MM.1S (cell line): ENCODE data around the gene APBA1.
A peak's percentile ranks its signal among the peaks of the same experiment; 100 is the strongest.

Experiments used
- DNase-seq: peaks from one replicate; pipeline ENCODE4 v3.0.0-alpha.2; 2015
- H2AFZ ChIP-seq: fragments of 300-600 bp; sonication (generic); 2 replicates; pipeline ENCODE4 v1.6.0; 2016; ENCODE audit warnings: antibody characterized with exemption, low read length
- H3F3A ChIP-seq: fragments of 300-600 bp; sonication (generic); 2 replicates; pipeline ENCODE4 v1.6.1; 2016; ENCODE audit warnings: mild to moderate bottlenecking, antibody characterized with exemption, low read length, moderate library complexity, mixed read lengths; ENCODE audit not compliant: insufficient read depth
- H3K27ac ChIP-seq: fragments of 300-600 bp; sonication (generic); 2 replicates; pipeline ENCODE4 v1.5.1; 2016; ENCODE audit warnings: mild to moderate bottlenecking, low read length
- H3K27me3 ChIP-seq: fragments of 300-600 bp; sonication (generic); replicated peaks from 2 replicates; pipeline ENCODE4 v1.6.0; 2016; ENCODE audit warnings: low read length; ENCODE audit not compliant: insufficient read depth
- H3K36me3 ChIP-seq: fragments of 300-600 bp; sonication (generic); replicated peaks from 2 replicates; pipeline ENCODE4 v1.6.1; 2016; ENCODE audit warnings: mild to moderate bottlenecking, low read length, mixed read lengths; ENCODE audit not compliant: insufficient read depth
- H3K4me1 ChIP-seq: fragments of 300-600 bp; sonication (generic); 2 replicates; pipeline ENCODE4 v1.6.1; 2016; ENCODE audit warnings: low read length, mixed read lengths
- H3K4me2 ChIP-seq: fragments of 300-600 bp; sonication (generic); 2 replicates; pipeline ENCODE4 v1.6.0; 2016; ENCODE audit warnings: low read depth, low read length
- H3K4me3 ChIP-seq: fragments of 300-600 bp; sonication (generic); 2 replicates; pipeline ENCODE4 v1.5.1; 2016; ENCODE audit warnings: low read length, mixed read lengths
- H3K79me2 ChIP-seq: fragments of 300-600 bp; sonication (generic); 2 replicates; pipeline ENCODE4 v1.6.1; 2016; ENCODE audit warnings: mixed run types, low read length, mixed read lengths
- H3K9ac ChIP-seq: fragments of 300-600 bp; sonication (generic); 2 replicates; pipeline ENCODE4 v1.6.1; 2016; ENCODE audit warnings: low read length, mixed read lengths
- H3K9me2 ChIP-seq: fragments of 300-600 bp; sonication (generic); replicated peaks from 2 replicates; pipeline ENCODE4 v1.6.1; 2016; ENCODE audit warnings: mild to moderate bottlenecking, low read length, mixed read lengths; ENCODE audit not compliant: insufficient read depth
- H3K9me3 ChIP-seq: fragments of 300-600 bp; sonication (generic); replicated peaks from 2 replicates; pipeline ENCODE4 v1.6.1; 2016; ENCODE audit warnings: mild to moderate bottlenecking, low read length, mixed read lengths; ENCODE audit not compliant: insufficient read depth
- H4K20me1 ChIP-seq: fragments of 300-600 bp; sonication (generic); 2 replicates; pipeline ENCODE4 v1.6.1; 2016; ENCODE audit warnings: mild to moderate bottlenecking, low read length, moderate library complexity, mixed read lengths; ENCODE audit not compliant: insufficient read depth
- EZH2 ChIP-seq: fragments of 300-600 bp; sonication (generic); optimal IDR thresholded peaks from 2 replicates; pipeline ENCODE3; 2017; ENCODE audit warnings: low read depth, mild to moderate bottlenecking, antibody characterized with exemption, low read length, mixed read lengths
- EZH2phosphoT487 ChIP-seq: fragments of 300-600 bp; sonication (generic); IDR thresholded peaks from 2 replicates; pipeline ENCODE4 v1.6.1; 2018; ENCODE audit warnings: antibody characterized with exemption, low read length
- TF ChIP-seq, protein P1 (sequence below): fragments of 300-600 bp; sonication (generic); IDR thresholded peaks from 2 replicates; pipeline ENCODE4 v1.5.1; 2016; ENCODE audit warnings: antibody characterized with exemption, low read length, mixed read lengths

APBA1 gene

DNA sequence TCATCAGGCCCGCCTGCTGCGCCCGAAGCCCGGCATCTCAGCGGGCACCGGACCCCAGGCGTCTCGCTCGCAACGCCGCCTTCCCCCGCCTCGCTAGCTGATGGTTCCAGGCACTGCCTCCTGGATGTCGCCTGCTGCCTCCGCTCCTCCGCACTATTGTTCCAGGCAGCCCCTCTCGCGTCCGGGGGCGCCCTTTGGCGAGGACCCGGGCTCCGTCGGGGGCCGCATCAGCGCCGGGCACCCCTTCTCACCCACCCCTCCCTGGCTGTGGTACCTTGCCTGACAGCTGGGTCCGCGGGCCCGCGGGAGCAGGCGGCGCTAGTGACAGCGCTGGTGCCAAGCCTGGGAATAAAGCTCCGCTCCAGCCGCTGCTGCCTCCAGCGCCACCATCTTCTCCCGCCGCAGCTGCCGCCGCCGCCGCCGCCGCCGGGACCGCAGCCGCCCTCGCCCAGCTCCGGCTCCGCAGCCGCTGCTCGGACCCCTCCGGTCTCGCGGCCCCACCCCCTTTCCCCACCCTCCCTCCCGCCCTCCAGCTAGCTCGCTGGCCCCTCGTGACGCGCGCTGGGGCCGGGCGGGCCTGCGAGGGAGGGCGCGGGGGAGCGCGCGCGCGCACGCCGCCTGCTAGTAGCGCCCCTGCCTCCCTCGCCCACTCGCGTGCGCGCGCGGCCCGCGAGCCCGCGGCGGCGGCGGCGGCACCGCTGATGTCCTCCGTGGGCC lies at the start of gene APBA1:
TSS of gene APBA1 (minus strand) at position 493 of the 717 bp plus-strand sequence.
- H4K20me1 ChIP-seq = no peaks in the 10 kb centered on the region
- H3K9me3 ChIP-seq = no peaks in the 10 kb centered on the region
- H3K27me3 ChIP-seq = no peaks in the 10 kb centered on the region
- no peaks in the 10 kb centered on the region for H3K79me2 ChIP-seq
- H3K4me3 ChIP-seq = peak within 1 kb of the TSS; percentile 88
- DNase-seq = peak; percentile 24
- H3K36me3 ChIP-seq = no peaks in the 10 kb centered on the region
- H3K4me2 ChIP-seq = peak within 1 kb of the TSS; percentile 100
- TF ChIP-seq EZH2 (no peak), EZH2phosphoT487 (no peak)
- TF ChIP-seq, protein P1, sequence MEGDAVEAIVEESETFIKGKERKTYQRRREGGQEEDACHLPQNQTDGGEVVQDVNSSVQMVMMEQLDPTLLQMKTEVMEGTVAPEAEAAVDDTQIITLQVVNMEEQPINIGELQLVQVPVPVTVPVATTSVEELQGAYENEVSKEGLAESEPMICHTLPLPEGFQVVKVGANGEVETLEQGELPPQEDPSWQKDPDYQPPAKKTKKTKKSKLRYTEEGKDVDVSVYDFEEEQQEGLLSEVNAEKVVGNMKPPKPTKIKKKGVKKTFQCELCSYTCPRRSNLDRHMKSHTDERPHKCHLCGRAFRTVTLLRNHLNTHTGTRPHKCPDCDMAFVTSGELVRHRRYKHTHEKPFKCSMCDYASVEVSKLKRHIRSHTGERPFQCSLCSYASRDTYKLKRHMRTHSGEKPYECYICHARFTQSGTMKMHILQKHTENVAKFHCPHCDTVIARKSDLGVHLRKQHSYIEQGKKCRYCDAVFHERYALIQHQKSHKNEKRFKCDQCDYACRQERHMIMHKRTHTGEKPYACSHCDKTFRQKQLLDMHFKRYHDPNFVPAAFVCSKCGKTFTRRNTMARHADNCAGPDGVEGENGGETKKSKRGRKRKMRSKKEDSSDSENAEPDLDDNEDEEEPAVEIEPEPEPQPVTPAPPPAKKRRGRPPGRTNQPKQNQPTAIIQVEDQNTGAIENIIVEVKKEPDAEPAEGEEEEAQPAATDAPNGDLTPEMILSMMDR = no peak
- H3K4me1 ChIP-seq = peaks cover 9% of the 10 kb centered on the region
- peak within 1 kb of the TSS; percentile 49; the same call in 1 of the 2 replicates for H3K9ac ChIP-seq
- no peak within 1 kb of the TSS for H3K27ac ChIP-seq
- no peaks in the 10 kb centered on the region for H3K9me2 ChIP-seq
- H2AFZ ChIP-seq = peak within 1 kb of the TSS; percentile 100
- H3F3A ChIP-seq = peaks cover 6% of the 10 kb centered on the region; the same call in 1 of the 2 replicates

DNA sequence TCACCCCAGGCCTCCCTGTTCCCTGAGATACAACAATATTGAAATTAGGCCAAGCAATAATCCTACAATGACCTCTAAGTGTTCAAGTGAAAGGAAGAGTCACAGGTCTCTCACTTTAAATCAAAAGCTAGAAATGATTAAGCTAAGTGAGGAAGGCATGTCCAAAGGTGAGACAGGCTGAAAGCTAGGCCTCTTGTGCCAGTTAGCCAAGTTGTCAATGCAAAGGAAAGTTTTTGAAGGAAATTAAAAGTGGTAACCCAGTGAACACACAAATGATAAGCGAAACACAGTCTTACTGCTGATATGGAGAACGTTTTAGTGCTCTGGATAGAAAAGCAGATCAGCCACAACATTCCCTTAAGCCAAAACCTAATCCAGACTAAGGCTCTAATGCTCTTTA lies 47.8 kb upstream of the APBA1 start:
- H3K9me2 ChIP-seq = no peaks in the 10 kb centered on the region
- no peak overlapping the region for H3K4me2 ChIP-seq
- H3F3A ChIP-seq = no peaks in the 10 kb centered on the region
- H3K9ac ChIP-seq = no peak overlapping the region
- no peaks in the 10 kb centered on the region for H3K9me3 ChIP-seq
- H2AFZ ChIP-seq = no peak overlapping the region
- H3K27me3 ChIP-seq = no peaks in the 10 kb centered on the region
- TF ChIP-seq, protein P1 = no peak
- H3K27ac ChIP-seq = no peak overlapping the region
- no peaks in the 10 kb centered on the region for H3K36me3 ChIP-seq
- H3K4me1 ChIP-seq = no peaks in the 10 kb centered on the region
- no peak overlapping the region for H3K4me3 ChIP-seq
- no peaks in the 10 kb centered on the region for H3K79me2 ChIP-seq
- no peak for DNase-seq
- H4K20me1 ChIP-seq = no peaks in the 10 kb centered on the region

DNA sequence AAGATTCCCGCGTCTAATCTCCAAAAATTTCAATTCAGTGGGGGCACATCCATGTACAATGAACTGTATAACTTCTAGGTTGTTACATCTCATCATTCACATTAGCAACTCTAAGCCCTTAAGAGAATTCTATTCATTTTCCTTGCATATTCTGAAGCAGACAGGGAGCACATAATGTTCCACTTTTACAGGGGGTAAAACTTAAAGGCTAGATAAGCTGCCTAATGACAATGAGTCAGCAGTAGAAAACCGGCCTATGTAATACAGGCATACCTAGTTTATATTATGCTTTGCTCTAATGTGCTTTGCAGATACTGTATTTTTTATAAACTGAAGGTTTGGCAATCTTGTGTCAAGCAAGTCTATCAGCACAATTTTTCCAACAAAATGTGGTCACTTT lies 47.2 kb upstream of the APBA1 start:
- no peak overlapping the region for H3K4me3 ChIP-seq
- no peaks in the 10 kb centered on the region for H3K79me2 ChIP-seq
- H3K36me3 ChIP-seq = no peaks in the 10 kb centered on the region
- no peak for TF ChIP-seq EZH2phosphoT487
- no peak overlapping the region for H3K27ac ChIP-seq
- H3K9ac ChIP-seq = no peak overlapping the region
- no peaks in the 10 kb centered on the region for H3K9me2 ChIP-seq
- H3K27me3 ChIP-seq = no peaks in the 10 kb centered on the region
- H3K4me2 ChIP-seq = no peak overlapping the region
- no peaks in the 10 kb centered on the region for H4K20me1 ChIP-seq
- no peaks in the 10 kb centered on the region for H3K9me3 ChIP-seq
- H3K4me1 ChIP-seq = no peaks in the 10 kb centered on the region
- H3F3A ChIP-seq = no peaks in the 10 kb centered on the region
- DNase-seq = no peak
- no peak overlapping the region for H2AFZ ChIP-seq

DNA sequence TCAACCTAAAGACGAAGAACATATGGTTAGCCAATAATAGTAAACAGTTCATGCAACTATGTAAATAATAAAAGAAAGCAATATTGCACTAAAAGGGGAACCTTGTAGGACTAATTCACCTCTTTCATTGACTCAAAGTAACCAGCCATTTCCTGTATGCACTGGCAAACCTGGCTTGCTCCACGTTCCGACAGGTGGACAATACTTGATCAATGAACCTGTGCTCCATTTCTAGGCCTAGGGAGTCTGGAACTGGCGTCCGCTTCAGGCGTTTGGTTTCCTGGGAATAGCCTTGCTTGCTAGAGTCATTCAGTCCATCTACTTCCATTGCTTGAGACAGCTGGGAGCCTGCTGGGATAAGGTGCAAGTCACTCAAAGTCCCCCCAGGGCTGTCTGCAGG lies 46.0 kb upstream of the APBA1 start:
- H3K27ac ChIP-seq = no peak overlapping the region
- H3K27me3 ChIP-seq = no peaks in the 10 kb centered on the region
- no peaks in the 10 kb centered on the region for H3K79me2 ChIP-seq
- no peaks in the 10 kb centered on the region for H3K9me2 ChIP-seq
- H3K9ac ChIP-seq = no peak overlapping the region
- H3K36me3 ChIP-seq = no peaks in the 10 kb centered on the region
- no peaks in the 10 kb centered on the region for H3K9me3 ChIP-seq
- no peaks in the 10 kb centered on the region for H4K20me1 ChIP-seq
- no peak overlapping the region for H3K4me2 ChIP-seq
- no peak for DNase-seq
- no peak overlapping the region for H3K4me3 ChIP-seq
- H2AFZ ChIP-seq = no peak overlapping the region
- no peaks in the 10 kb centered on the region for H3F3A ChIP-seq
- TF ChIP-seq EZH2 (no peak), EZH2phosphoT487 (no peak)
- TF ChIP-seq, protein P1 = no peak
- H3K4me1 ChIP-seq = no peaks in the 10 kb centered on the region
